SK-N-SH (cell line): ENCODE data around the gene FABP6. TPM values are rescaled to one million over a fixed set of nuclear protein-coding genes. Genes with fewer than 3 reads are reported as not detected.

ENCODE experiments used
- CTCF ChIA-PET: fragments of 300-600, 350-600 bp; formaldehyde crosslinking; extraction: SDS; loops from one replicate; lab custom pipeline; 2021; lab: Yijun Ruan, JAX
- POLR2A ChIA-PET: fragments of 350-600 bp; sonication (Branson Sonifier 250); formaldehyde crosslinking; extraction: SDS; loops from one replicate; lab custom pipeline; 2020; ENCODE audit warnings: antibody characterized with exemption, inconsistent platforms; lab: Yijun Ruan, JAX
- DNase-seq: peaks from one replicate; pipeline ENCODE4 v3.0.0; 2012
- H2AFZ ChIP-seq: fragments of 200-600 bp; sonication (generic); 2 replicates; pipeline ENCODE4 v1.8.1; 2016; ENCODE audit warnings: antibody characterized with exemption, mild to moderate bottlenecking, low read depth
- H3F3A ChIP-seq: fragments of 200-600 bp; sonication (generic); replicated peaks from 2 replicates; pipeline ENCODE3; 2016; ENCODE audit warnings: antibody characterized with exemption, mild to moderate bottlenecking; ENCODE audit not compliant: insufficient read depth
- H3K27ac ChIP-seq, 2 experiments: fragments of 200-500 bp in 1 of 2; fragments of 200-600 bp in 1 of 2; sonication (Bioruptor generic) in 1 of 2; sonication (generic), shearing (Covaris generic) in 1 of 2; 2 replicates each; pipeline versions ENCODE4 v1.5.1 to v1.6.1; 2014 to 2016; ENCODE audit warnings: low read depth in 2 of 2, inconsistent platforms in 1 of 2, low read length in 1 of 2, mild to moderate bottlenecking in 1 of 2, mixed read lengths in 1 of 2
- H3K27me3 ChIP-seq: fragments of 200-600 bp; sonication (generic), shearing (Covaris generic); 2 replicates; pipeline ENCODE4 v1.6.1; 2016; ENCODE audit warnings: mixed run types; ENCODE audit not compliant: insufficient read depth
- H3K36me3 ChIP-seq, 2 experiments: fragments of 200-500 bp in 1 of 2; fragments of 200-600 bp in 1 of 2; sonication (Bioruptor generic) in 1 of 2; sonication (generic) in 1 of 2; replicated peaks in 1 of 2; 2 replicates each; pipeline versions ENCODE3 to v1.5.1; 2014 to 2016; ENCODE audit warnings: low read length in 1 of 2, mild to moderate bottlenecking in 1 of 2; ENCODE audit not compliant: insufficient read depth in 2 of 2, control insufficient read depth in 1 of 2
- H3K4me1 ChIP-seq, 2 experiments: fragments of 200-500 bp in 1 of 2; fragments of 200-600 bp in 1 of 2; sonication (Bioruptor generic) in 1 of 2; sonication (generic), shearing (Covaris generic) in 1 of 2; 2 replicates each; pipeline versions ENCODE4 v1.5.1 to v1.6.1; 2014 to 2016; ENCODE audit warnings: low read depth in 1 of 2, low read length in 1 of 2, mixed run types in 1 of 2; ENCODE audit not compliant: insufficient read depth in 2 of 2, control insufficient read depth in 1 of 2
- H3K4me2 ChIP-seq: fragments of 200-600 bp; sonication (generic), shearing (Covaris generic); 2 replicates; pipeline ENCODE4 v1.6.1; 2017; ENCODE audit warnings: mixed run types
- H3K4me3 ChIP-seq, 2 experiments: fragments of 200-500 bp in 1 of 2; fragments of 200-600 bp in 1 of 2; sonication (Bioruptor generic) in 1 of 2; sonication (generic), shearing (Covaris generic) in 1 of 2; 2 replicates each; pipeline versions ENCODE4 v1.5.1 to v1.8.1; 2014 to 2016; ENCODE audit warnings: low read depth in 2 of 2, inconsistent platforms in 1 of 2, low read length in 1 of 2, mild to moderate bottlenecking in 1 of 2, mixed read lengths in 1 of 2, moderate library complexity in 1 of 2
- H3K79me2 ChIP-seq: fragments of 200-600 bp; sonication (generic); 2 replicates; pipeline ENCODE4 v1.8.1; 2017; ENCODE audit warnings: mild to moderate bottlenecking; ENCODE audit not compliant: insufficient read depth
- H3K9ac ChIP-seq: fragments of 200-600 bp; sonication (generic); 2 replicates; pipeline ENCODE4 v1.6.1; 2017; ENCODE audit warnings: mixed run types
- H3K9me2 ChIP-seq: fragments of 200-600 bp; sonication (generic); 2 replicates; pipeline ENCODE4 v1.6.1; 2017; ENCODE audit warnings: mixed run types
- H3K9me3 ChIP-seq: fragments of 200-600 bp; sonication (generic); 2 replicates; pipeline ENCODE4 v1.6.1; 2017; ENCODE audit warnings: mixed run types, mild to moderate bottlenecking, moderate library complexity
- H4K20me1 ChIP-seq: fragments of 200-600 bp; sonication (generic); 2 replicates; pipeline ENCODE4 v1.6.1; 2017; ENCODE audit warnings: mild to moderate bottlenecking, mixed run types; ENCODE audit not compliant: insufficient read depth
- ELF1 ChIP-seq: IDR thresholded peaks from 2 replicates; pipeline ENCODE4 v1.4.0; 2012
- EP300 ChIP-seq, 2 experiments: IDR thresholded peaks; 2 replicates each; pipeline versions ENCODE4 v1.4.0 to v1.6.1; 2012; ENCODE audit warnings: borderline replicate concordance in 1 of 2, low read depth in 1 of 2, low read length in 1 of 2
- FOSL2 ChIP-seq: IDR thresholded peaks from 2 replicates; pipeline ENCODE4 v1.4.0; 2012; ENCODE audit warnings: low read depth, mild to moderate bottlenecking, moderate library complexity, borderline replicate concordance
- FOXM1 ChIP-seq: IDR thresholded peaks from 2 replicates; pipeline ENCODE4 v1.4.0; 2012; ENCODE audit warnings: low read depth, mild to moderate bottlenecking
- IRF3 ChIP-seq: fragments of 150-350 bp; IDR thresholded peaks from 2 replicates; pipeline ENCODE4 v1.6.1; 2016; ENCODE audit warnings: mild to moderate bottlenecking, low read depth, low read length
- JUND ChIP-seq: IDR thresholded peaks from 2 replicates; pipeline ENCODE4 v1.4.0; 2012
- MAX ChIP-seq: IDR thresholded peaks from 2 replicates; pipeline ENCODE4 v1.4.0; 2012; ENCODE audit warnings: low read depth
- MXI1 ChIP-seq: IDR thresholded peaks from 2 replicates; pipeline ENCODE4 v1.6.1; 2012; ENCODE audit warnings: mild to moderate bottlenecking, low read depth, low read length, improper control_type of control experiment
- NRF1 ChIP-seq: IDR thresholded peaks from 2 replicates; pipeline ENCODE4 v1.6.1; 2012; ENCODE audit warnings: low read depth, mild to moderate bottlenecking, low read length
- RAD21 ChIP-seq: IDR thresholded peaks from 2 replicates; pipeline ENCODE4 v1.6.1; 2012; ENCODE audit warnings: mild to moderate bottlenecking, low read length
- REST ChIP-seq: IDR thresholded peaks from 2 replicates; pipeline ENCODE4 v1.6.1; 2012; ENCODE audit warnings: mild to moderate bottlenecking, low read depth, low read length, moderate library complexity
- RXRA ChIP-seq: IDR thresholded peaks from 2 replicates; pipeline ENCODE4 v1.4.0; 2012; ENCODE audit warnings: low read depth, mild to moderate bottlenecking, borderline replicate concordance
- SMC3 ChIP-seq: IDR thresholded peaks from 2 replicates; pipeline ENCODE4 v1.6.1; 2012; ENCODE audit warnings: low read depth, low read length, improper control_type of control experiment
- TAF1 ChIP-seq: IDR thresholded peaks from 2 replicates; pipeline ENCODE4 v1.6.1; 2012; ENCODE audit warnings: low read depth, mild to moderate bottlenecking, low read length, moderate library complexity, borderline replicate concordance
- TCF12 ChIP-seq: IDR thresholded peaks from 2 replicates; pipeline ENCODE4 v1.4.0; 2012
- YY1 ChIP-seq: IDR thresholded peaks from 2 replicates; pipeline ENCODE4 v1.4.0; 2012; ENCODE audit warnings: low read depth, mild to moderate bottlenecking
- ZBTB33 ChIP-seq: IDR thresholded peaks from 2 replicates; pipeline ENCODE4 v1.4.0; 2012; ENCODE audit warnings: low read depth, borderline replicate concordance
- WGBS: methylation state at CpG from one replicate; pipeline ENCODE4 v1.1.6; 2017; ENCODE audit warnings: low lambda C conversion rate; 5-methylcytosine and 5-hydroxymethylcytosine counted together
- polyA plus RNA-seq, 3 experiments: library from polyadenylated mRNA; depleted of rRNA; stranded (reverse); fragments of >200 nt; gene quantifications; 2 replicates each; pipeline ENCODE4 v1.2.3, GENCODE V29; 2012

FABP6 gene
- polyA plus RNA-seq, 1 of the 3 experiments (the other 2 are of a cell fraction) = 1.1 TPM

DNA sequence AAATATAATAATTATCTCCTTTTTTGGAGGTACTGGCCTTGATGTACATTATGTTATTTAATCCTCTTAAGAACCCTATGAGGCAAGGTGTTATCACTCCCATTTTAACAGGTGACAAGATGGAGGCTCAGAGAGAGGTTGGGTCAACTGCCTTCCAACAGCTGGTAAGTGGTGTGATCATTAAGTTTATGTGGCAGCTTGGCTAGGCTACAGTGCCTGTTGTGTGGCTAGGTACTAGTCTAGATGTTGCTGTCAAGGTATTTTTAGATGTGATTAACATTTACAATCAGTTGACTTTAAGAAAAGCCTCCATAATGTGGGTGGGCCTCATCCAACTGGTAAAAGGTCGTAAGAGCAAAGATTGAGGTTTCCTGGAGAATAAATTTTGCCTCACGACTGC, 21.5 kb downstream of the FABP6 start:
- Histone ChIP-seq H3K4me1 (peaks cover 0 to 13% of the 10 kb centered on the region in 2 experiments; a peak in 1 of 4 replicates), H3K36me3 (peaks cover 11 to 14% of the 10 kb centered on the region in 2 experiments), H2AFZ (no peak overlapping the region), H3K9me3 (no peaks in the 10 kb centered on the region), H3K27ac (no peak overlapping the region), H3K9ac (no peak overlapping the region), H3K79me2 (no peaks in the 10 kb centered on the region), H3K9me2 (no peaks in the 10 kb centered on the region), H4K20me1 (no peaks in the 10 kb centered on the region), H3K27me3 (no peaks in the 10 kb centered on the region), H3K4me2 (no peak overlapping the region), H3K4me3 (no peak overlapping the region), H3F3A (no peaks in the 10 kb centered on the region)
- ChIA-PET POLR2A (interaction anchor here (1.3 kb wide), 1 partner anchor 12 kb away, joined by 6 read pairs; no protein-coding TSS in a partner anchor), CTCF (interaction anchor here (0.6 to 2.2 kb wide), 5 partner anchors 17 to 1294 kb away, joined by 3 to 10 read pairs (median 4); no protein-coding TSS in a partner anchor)
- no peak for DNase-seq
- 88% methylated on average over 2 of the region's 2 CpGs for WGBS
- no peak for TF ChIP-seq EP300 (IDR thresholded peaks at IDR 0.05; ENCODE audit: borderline replicate concordance in 1 of 2, low read depth in 1 of 2, low read length in 1 of 2)
- TF ChIP-seq RAD21 = no peak
- TF ChIP-seq MAX = no peak
- no peak for TF ChIP-seq YY1
- no peak for TF ChIP-seq MXI1
- TF ChIP-seq REST = no peak
- TF ChIP-seq ZBTB33 = no peak
- no peak for TF ChIP-seq NRF1
- no peak for TF ChIP-seq ELF1
- TF ChIP-seq FOXM1 = no peak
- TF ChIP-seq IRF3 = no peak
- no peak for TF ChIP-seq RXRA
- no peak for TF ChIP-seq TCF12
- TF ChIP-seq FOSL2 = no peak
- TF ChIP-seq SMC3 = no peak
- no peak for TF ChIP-seq TAF1
- no peak for TF ChIP-seq JUND
